Left renal cortex interstitium (tissue), 4 donors: ENCODE data around the gene HTR3C. TPM values are rescaled to one million over a fixed set of nuclear protein-coding genes. Genes with fewer than 3 reads are reported as not detected.
A peak's percentile ranks its signal among the peaks of the same experiment; 100 is the strongest.
"Not testable (repeated sequence)": the region's sequence is repeated elsewhere in the genome, so short reads cannot be mapped to it uniquely, and the experiment has no call there.

Experiments used
- DNase-seq, 4 donors: peaks; one replicate each; pipeline ENCODE4 v3.0.0-alpha.2; 2013; ENCODE audit warnings: low read depth in 4 of 4, low spot score in 2 of 4, missing footprints in 1 of 4
- polyA plus RNA-seq, 4 donors: library from polyadenylated mRNA; unstranded; fragments of 120-200 nt; gene quantifications; one replicate each; pipeline ENCODE4 v1.2.1, GENCODE V29; 2013; ENCODE audit not compliant: insufficient read length in 4 of 4

Gene HTR3C
- polyA plus RNA-seq, result not detected

GRCh38 chr3:184052767-184053166 is at the start of gene HTR3C:
Gene HTR3C (plus strand): TSS chr3:184053047. CDS start chr3:184053081, 34 bp downstream.
- no peak for DNase-seq

GRCh38 chr3:184003187-184003967 is 49.5 kb upstream of the HTR3C start:
- no peak for DNase-seq

GRCh38 chr3:184004476-184004875 is 48.4 kb upstream of the HTR3C start:
- DNase-seq, result no peak

- DNase-seq, result peak in 2 of 4 donors; percentile 48 to 55
These were observed 46.8 kb upstream of the HTR3C start for GRCh38 chr3:184005941-184006507.

- not testable (repeated sequence) for DNase-seq
These were observed 45.6 kb upstream of the HTR3C start for GRCh38 chr3:184007143-184007813.

GRCh38 chr3:184008161-184008560 is 44.7 kb upstream of the HTR3C start:
- DNase-seq, result no peak

GRCh38 chr3:184011230-184011876 is 41.5 kb upstream of the HTR3C start:
- DNase-seq, result no peak

GRCh38 chr3:184011937-184012889 is 40.6 kb upstream of the HTR3C start:
- DNase-seq, result no peak

GRCh38 chr3:184015381-184016019 is 37.3 kb upstream of the HTR3C start:
- no peak for DNase-seq

- no peak for DNase-seq
These were observed 36.7 kb upstream of the HTR3C start for GRCh38 chr3:184016169-184016570.

GRCh38 chr3:184016811-184017671 is 35.8 kb upstream of the HTR3C start:
- peak in 1 of 4 donors; percentile 49 for DNase-seq

- DNase-seq, result peak in 2 of 4 donors; percentile 87
These were observed 35.0 kb upstream of the HTR3C start, which contains the start of gene ABCC5 for GRCh38 chr3:184017672-184018423. Gene ABCC5 (minus strand): TSS chr3:184017884. CDS start chr3:184014392, 3,492 bp downstream.

- DNase-seq, result no peak
These were observed 34.3 kb upstream of the HTR3C start for GRCh38 chr3:184018424-184018973.

GRCh38 chr3:184022323-184022722 is 30.5 kb upstream of the HTR3C start:
- no peak for DNase-seq

GRCh38 chr3:184025256-184025655 is 27.6 kb upstream of the HTR3C start:
- DNase-seq, result not testable (repeated sequence)

GRCh38 chr3:184028275-184028890 is 24.5 kb upstream of the HTR3C start:
- DNase-seq, result not testable (repeated sequence)

GRCh38 chr3:184029443-184029842 is 23.4 kb upstream of the HTR3C start:
- DNase-seq, result no peak
